Right atrium auricular region (tissue), 2 donors: Measurements from ENCODE around the gene SLC43A1. TPM values are rescaled to one million over a fixed set of nuclear protein-coding genes. Genes with fewer than 3 reads are reported as not detected.
"Not testable (repeated sequence)": the region's sequence is repeated elsewhere in the genome, so short reads cannot be mapped to it uniquely, and the experiment has no call there.

Experiments used
- DNase-seq: peaks from one replicate; pipeline ENCODE4 v3.0.0-alpha.2; 2019; ENCODE audit warnings: low spot score
- H3K27ac ChIP-seq, 2 donors: fragments of 200-600 bp; sonication (generic); 1 replicate in 1 of 2; 2 replicates in 1 of 2; pipeline ENCODE4 v1.5.1; 2016 to 2019
- H3K27me3 ChIP-seq, 2 donors: fragments of 200-600 bp; sonication (generic); one replicate each; pipeline versions ENCODE4 v1.5.1 to v1.6.0; 2017 to 2019
- H3K36me3 ChIP-seq: fragments of 200-600 bp; sonication (generic); one replicate; pipeline ENCODE4 v1.5.1; 2016
- H3K4me1 ChIP-seq, 2 donors: fragments of 200-600 bp; sonication (generic); one replicate each; pipeline versions ENCODE4 v1.5.1 to v1.6.0; 2017 to 2019
- H3K4me3 ChIP-seq, 2 donors: fragments of 200-600 bp; sonication (generic); 1 replicate in 1 of 2; 2 replicates in 1 of 2; pipeline ENCODE4 v1.5.1; 2017 to 2019; ENCODE audit warnings: mild to moderate bottlenecking in 1 of 2, moderate library complexity in 1 of 2
- H3K9me3 ChIP-seq, 2 donors: fragments of 200-600 bp; sonication (generic); one replicate each; pipeline ENCODE4 v1.5.1; 2019
- total RNA-seq, 2 donors: library from RNA; depleted of rRNA; stranded (reverse); fragments of >200 nt; gene quantifications; one replicate each; pipeline ENCODE4 v1.1.0, GENCODE V29; 2016
- TF ChIP-seq, protein P1 (sequence below), 2 donors: fragments of 200-600 bp; sonication (generic); IDR thresholded peaks; one replicate each; pipeline ENCODE4 v1.5.1; 2019; ENCODE audit warnings: antibody characterized with exemption in 2 of 2

SLC43A1 gene
- total RNA-seq, 2 donors from 2014 or later: 5.0 to 10.4 TPM

DNA sequence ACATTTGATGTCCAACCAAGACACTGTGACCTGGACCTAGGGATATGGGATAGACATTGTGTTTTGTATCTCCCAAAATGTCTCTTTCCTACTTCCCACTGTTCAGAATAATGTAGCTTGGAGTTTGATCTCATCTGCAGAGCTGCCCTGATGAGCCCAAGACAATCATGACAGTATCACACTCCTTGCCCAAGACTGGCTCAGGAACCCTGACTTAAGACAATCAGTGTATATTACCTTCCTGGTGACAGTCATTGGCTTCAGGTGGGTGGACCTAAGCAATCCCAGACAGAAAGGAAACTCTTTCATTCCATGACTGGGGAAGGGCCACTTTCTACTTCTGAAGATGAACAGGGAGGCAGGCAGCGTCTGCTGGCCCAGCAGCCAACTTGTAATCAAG is 69.4 kb downstream of the SLC43A1 start:
- no peak overlapping the region for H3K27ac ChIP-seq
- H3K27me3 ChIP-seq: no peaks in the 10 kb centered on the region
- TF ChIP-seq, protein P1, sequence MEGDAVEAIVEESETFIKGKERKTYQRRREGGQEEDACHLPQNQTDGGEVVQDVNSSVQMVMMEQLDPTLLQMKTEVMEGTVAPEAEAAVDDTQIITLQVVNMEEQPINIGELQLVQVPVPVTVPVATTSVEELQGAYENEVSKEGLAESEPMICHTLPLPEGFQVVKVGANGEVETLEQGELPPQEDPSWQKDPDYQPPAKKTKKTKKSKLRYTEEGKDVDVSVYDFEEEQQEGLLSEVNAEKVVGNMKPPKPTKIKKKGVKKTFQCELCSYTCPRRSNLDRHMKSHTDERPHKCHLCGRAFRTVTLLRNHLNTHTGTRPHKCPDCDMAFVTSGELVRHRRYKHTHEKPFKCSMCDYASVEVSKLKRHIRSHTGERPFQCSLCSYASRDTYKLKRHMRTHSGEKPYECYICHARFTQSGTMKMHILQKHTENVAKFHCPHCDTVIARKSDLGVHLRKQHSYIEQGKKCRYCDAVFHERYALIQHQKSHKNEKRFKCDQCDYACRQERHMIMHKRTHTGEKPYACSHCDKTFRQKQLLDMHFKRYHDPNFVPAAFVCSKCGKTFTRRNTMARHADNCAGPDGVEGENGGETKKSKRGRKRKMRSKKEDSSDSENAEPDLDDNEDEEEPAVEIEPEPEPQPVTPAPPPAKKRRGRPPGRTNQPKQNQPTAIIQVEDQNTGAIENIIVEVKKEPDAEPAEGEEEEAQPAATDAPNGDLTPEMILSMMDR (IDR thresholded peaks at IDR 0.05): no peak
- H3K9me3 ChIP-seq: no peaks in the 10 kb centered on the region
- H3K4me1 ChIP-seq: no peaks in the 10 kb centered on the region
- H3K36me3 ChIP-seq: no peaks in the 10 kb centered on the region
- no peak for DNase-seq
- H3K4me3 ChIP-seq: no peak overlapping the region

DNA sequence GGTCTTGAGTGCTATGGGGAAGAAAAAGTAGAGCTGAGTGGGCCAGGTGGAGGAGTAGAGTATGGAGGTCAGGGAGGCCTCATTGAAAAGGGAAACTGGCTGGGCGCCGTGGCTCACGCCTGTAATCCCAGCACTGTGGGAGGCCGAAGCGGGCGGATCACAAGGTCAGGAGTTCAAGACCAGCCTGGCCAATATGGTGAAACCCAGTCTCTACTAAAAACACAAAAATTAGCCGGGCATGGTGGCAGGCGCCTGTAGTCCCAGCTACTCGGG is 70.4 kb downstream of the SLC43A1 start:
- not testable (repeated sequence) for DNase-seq, H3K27ac ChIP-seq, H3K36me3 ChIP-seq, H3K27me3 ChIP-seq, H3K9me3 ChIP-seq, H3K4me3 ChIP-seq, H3K4me1 ChIP-seq

DNA sequence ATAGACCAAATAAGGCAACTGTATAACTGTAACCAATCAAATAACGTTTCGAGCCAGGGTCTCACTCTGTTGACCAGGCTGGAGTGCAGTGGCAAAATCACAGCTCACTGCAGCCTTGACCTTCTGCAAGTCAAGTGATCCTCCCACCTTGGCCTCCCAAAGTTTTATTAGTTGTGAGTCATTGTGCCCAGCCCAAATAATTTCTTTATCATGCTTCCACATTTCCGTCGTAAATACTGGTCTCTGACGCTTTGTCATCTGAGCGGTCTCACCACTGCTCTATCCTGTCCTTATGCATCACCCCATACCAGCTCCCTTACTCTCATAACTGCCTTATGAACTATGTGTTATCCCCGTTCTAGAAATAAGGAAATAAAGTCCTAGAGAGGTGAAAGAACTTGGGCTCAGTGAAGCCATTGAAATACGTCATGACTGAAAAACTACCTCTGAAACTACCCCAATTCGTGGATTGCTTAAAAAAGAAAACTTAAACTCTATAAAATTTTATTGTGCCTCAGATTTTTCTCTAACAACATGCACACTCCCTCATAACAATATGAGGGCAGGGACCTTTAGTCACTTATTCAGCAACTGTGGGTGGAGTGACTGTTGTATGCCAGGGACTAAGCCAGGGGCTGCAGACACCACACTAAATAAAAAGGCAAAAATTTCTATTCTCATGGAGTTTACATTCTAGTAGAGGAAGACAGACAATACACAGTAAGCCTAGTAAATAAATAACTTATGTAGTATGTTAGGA is 71.0 kb downstream of the SLC43A1 start:
- Histone ChIP-seq H3K9me3 (no peaks in the 10 kb centered on the region), H3K4me1 (no peaks in the 10 kb centered on the region), H3K4me3 (no peak overlapping the region), H3K27ac (no peak overlapping the region), H3K27me3 (no peaks in the 10 kb centered on the region), H3K36me3 (no peaks in the 10 kb centered on the region)
- TF ChIP-seq, protein P1 (IDR thresholded peaks at IDR 0.05): no peak
- no peak for DNase-seq

DNA sequence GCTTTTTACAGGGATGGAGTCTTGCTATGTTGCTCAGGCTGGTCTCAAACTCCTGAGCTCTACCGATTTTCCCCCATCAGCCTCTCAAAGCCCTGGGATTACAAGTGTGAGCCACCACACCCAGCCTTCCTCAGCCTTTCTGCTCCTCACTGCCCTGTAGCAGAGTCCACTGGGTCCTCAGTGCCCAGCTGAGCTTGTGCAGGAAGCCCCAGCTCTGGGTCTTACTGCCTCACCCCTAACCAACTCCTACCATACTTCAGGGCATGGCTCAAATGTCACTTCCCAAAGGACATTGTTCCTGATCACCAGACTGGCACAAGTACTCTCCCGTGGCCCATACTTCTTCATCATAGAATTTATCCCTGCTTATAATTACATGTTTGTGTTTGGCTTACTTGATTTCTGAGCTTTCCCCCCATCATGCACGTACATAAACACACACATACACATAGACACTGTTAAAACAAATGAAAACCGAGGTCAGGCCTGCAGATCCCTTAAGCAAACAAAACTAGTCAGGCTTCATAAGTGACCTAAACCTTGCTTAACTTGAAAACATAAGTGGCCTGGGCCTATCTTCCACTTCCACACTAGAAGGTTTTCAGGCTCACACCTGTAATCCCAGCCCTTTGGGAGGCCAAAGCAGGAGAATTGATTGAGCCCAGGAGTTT is 74.6 kb downstream of the SLC43A1 start:
- no peak overlapping the region for H3K27ac ChIP-seq
- H3K27me3 ChIP-seq: no peaks in the 10 kb centered on the region
- H3K4me3 ChIP-seq: no peak overlapping the region
- H3K9me3 ChIP-seq: no peaks in the 10 kb centered on the region
- TF ChIP-seq, protein P1 (IDR thresholded peaks at IDR 0.05): no peak
- no peaks in the 10 kb centered on the region for H3K36me3 ChIP-seq
- DNase-seq: no peak
- H3K4me1 ChIP-seq: no peaks in the 10 kb centered on the region

DNA sequence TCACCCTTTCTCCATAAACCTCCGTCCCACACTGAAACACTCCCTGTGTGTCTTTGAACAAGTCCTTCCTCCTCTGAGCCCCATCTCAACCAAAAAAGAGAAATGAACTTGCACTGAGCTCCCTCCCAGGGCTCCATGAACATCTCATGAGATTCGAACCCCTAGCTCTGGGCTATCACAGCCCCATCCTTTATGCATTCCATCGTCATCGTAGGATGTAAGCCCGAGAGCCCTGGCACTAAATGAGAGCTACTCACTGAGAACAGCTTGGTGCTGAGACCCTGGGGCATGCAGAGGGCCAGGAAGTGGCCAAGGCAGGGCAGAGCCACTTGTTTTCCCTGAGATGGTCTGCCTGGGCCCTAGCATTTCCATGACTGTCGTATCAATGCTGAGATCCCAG is 75.7 kb downstream of the SLC43A1 start:
- Histone ChIP-seq H3K27me3 (no peaks in the 10 kb centered on the region), H3K4me1 (no peaks in the 10 kb centered on the region), H3K27ac (no peak overlapping the region), H3K36me3 (no peaks in the 10 kb centered on the region), H3K9me3 (no peaks in the 10 kb centered on the region), H3K4me3 (no peak overlapping the region)
- TF ChIP-seq, protein P1 (IDR thresholded peaks at IDR 0.05): no peak
- no peak for DNase-seq

DNA sequence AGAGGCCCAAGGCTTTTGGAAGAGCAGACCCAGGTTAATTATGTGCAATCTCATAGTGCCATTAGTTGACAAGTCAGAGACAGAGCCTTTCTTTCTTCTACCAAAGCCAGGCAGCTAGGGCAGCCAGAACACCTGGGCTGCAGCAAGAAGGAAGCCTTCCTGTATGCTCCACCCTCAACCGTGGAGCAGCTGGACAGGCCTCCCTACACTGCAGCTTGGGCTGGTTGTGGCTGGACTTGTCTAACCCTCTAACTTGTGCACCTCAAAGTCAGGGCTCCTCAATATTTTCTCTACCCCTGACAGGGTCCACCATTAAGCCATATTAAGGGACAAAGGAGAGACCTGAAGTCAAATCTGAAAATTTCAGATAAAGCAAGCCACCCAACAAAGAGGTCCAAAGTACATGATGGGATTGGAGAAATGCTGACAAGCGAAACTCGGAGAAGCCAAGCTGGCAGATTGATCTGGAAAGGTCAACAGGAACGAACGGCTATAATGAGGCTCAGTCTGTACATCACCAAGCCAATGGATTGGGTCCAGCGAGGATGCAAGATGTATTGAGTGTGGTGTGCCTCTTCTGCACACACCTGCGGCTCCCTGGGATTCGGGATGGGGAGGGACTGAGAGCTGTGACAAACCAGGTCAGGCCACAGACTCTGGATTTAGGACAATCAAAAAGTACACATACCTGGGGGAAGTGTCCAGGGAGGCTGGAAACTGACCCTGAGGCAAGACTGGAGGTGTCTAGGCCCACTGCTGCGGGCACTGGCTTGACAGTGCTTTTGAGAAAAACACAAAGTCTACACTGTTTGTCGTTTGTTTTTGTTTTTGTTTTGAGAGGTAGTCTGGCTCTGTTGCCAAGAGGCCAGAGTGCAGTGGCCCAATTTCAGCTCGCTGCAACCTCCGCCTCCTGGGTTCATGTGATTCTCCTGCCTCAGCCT is 76.9 kb downstream of the SLC43A1 start:
- H3K27me3 ChIP-seq: no peaks in the 10 kb centered on the region
- no peaks in the 10 kb centered on the region for H3K4me1 ChIP-seq
- no peak overlapping the region for H3K27ac ChIP-seq
- H3K9me3 ChIP-seq: no peaks in the 10 kb centered on the region
- TF ChIP-seq, protein P1 (IDR thresholded peaks at IDR 0.05): no peak
- DNase-seq: no peak
- H3K4me3 ChIP-seq: no peak overlapping the region
- H3K36me3 ChIP-seq: no peaks in the 10 kb centered on the region
